ENCODE results near the gene NAT9.

DNA sequence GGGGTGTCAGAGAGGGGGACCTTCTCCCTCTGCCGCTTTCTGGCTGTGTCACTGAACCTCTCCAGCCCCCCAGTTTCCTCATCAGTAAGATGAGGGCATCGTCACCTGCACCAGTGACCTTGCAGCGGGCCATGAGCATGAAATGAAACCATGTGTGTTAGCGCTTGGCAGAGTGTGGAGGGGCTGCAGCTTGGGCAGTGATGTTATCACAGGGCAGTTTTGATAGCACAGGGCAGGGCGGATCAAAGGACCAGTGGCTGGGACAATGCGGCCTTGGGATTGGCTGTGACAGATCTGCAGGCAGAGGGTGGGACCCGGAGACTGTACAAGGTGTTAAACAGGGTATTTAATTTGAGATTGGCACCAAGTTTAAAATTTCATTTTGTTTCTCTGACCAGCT is 38.9 kb upstream of the NAT9 start:
- no peak for TF ChIP-seq POLR2A (IDR thresholded peaks at IDR 0.05)
- no peak for TF ChIP-seq CTCF (IDR thresholded peaks at IDR 0.05)
